Head of caudate nucleus (tissue), 42 donors: ENCODE results near the gene DOP1A.
A peak's percentile ranks its signal among the peaks of the same experiment; 100 is the strongest.

ENCODE experiments used
- DNase-seq, 42 donors: peaks; one replicate each; pipeline versions ENCODE4 v3.0.0 to v3.0.0-alpha.2; 2020 to 2021; ENCODE audit warnings: mixed read lengths in 7 of 42
- intact Hi-C: fragments of 100-400 bp; cut with DNase I; formaldehyde crosslinking; loops from one replicate; pipeline ENCODE4 v1.15.0; 2022

The DOP1A gene

GRCh38 chr6:83127976-83128375 is 60.5 kb downstream of the DOP1A start:
- intact Hi-C loops = no loop called here

DNA sequence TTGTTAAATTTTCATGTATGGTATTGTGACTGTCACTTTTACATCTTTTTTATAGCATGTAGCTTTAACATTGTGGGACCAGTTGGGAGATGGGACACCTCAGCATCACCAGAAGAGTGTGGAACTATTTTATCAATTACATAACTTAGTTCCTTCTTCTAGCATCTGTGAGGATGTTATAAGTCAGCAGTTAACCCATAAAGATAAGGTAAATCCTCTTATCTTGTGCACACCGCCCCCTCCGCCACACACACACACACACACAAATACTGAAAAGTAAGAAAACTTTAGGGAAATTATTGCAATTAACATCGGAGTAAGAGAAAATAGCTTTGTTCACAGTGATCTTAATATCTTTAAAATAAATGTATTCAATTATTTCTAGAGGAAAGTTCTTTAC is 64.7 kb downstream of the DOP1A start:
- intact Hi-C loops = no loop called here

More at GRCh38 chr6:83127976-83128375, 60.5 kb downstream of the DOP1A start:
- DNase-seq = no peak

GRCh38 chr6:83138118-83138722 is 70.7 kb downstream of the DOP1A start:
- intact Hi-C loops = no loop called here

More for the DNA sequence above, 64.7 kb downstream of the DOP1A start:
- no peak for DNase-seq

GRCh38 chr6:83138758-83139157 is 71.3 kb downstream of the DOP1A start:
- no peak for DNase-seq

More at GRCh38 chr6:83138118-83138722, 70.7 kb downstream of the DOP1A start:
- DNase-seq = no peak

DNA sequence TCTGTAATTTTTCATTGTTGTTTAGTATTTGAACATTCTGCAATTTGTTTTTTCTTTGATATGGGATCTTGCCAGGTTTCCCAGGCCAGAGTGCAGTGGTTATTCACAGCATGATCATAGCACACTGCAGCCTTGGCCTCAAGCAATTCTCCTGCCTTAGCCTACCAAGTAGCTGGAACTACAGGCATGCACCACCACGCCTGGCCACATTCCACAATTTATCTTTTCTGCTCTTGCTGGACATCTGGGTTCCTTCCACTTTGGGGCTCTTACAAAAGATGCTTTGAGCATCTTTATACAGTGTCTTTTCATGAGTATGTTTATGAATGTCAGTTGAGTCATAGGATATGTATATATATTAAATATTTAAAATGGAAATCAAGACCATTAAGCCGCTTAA is 83.6 kb downstream of the DOP1A start:
- intact Hi-C loops = no loop called here
- no peak for DNase-seq

More at GRCh38 chr6:83138758-83139157, 71.3 kb downstream of the DOP1A start:
- intact Hi-C loops = no loop called here

DNA sequence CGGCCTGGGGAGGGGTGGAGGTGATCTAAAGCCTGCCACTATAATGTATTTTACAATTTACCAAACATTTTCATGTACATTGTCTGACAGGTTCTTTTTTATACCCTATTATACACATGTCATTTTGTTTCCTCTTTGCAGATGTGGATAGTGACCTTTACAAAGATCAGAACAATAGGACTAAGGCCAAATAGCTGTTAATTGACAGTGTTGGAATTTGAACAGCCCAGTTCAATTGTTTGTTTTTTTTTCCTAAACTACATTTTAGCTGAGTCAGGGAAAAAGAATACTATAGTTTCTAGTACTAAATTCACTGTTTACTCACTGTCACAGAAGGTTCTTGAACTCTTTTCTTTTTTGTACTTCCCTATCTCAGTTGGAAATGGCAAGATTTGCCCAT is 85.4 kb downstream of the DOP1A start:
- no peak for DNase-seq
- intact Hi-C loops = no loop called here

DNA sequence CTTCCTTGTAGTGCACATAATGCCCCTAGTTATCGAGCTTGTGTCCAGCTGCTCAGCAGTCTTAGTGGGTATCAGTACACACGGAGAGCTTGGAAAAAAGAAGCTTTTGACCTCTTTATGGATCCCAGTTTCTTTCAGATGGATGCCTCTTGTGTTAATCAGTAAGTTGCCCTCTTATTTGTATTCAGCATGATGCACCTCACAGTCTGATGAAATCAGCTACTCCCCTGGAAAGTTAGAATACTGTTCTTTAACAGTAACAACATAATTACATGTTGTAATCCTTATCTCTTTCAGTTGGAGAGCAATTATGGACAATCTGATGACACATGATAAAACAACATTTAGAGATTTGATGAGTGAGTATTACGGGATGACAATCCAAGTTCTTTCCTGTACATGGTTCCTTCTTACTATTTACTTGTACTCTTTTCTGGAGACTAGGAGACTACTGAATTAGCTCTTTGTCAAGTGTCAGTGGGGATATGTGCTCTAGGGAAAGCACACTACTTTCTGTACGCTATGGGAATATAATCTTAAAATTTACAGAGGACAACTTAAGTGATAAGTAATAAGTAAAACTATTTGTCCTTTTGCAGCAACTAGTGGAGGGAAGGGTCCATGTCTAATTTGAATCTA is 86.5 kb downstream of the DOP1A start:
- intact Hi-C loops = no loop called here
- no peak for DNase-seq

GRCh38 chr6:83155794-83156193 is 88.3 kb downstream of the DOP1A start:
- no peak for DNase-seq
- intact Hi-C loops = no loop called here

DNA sequence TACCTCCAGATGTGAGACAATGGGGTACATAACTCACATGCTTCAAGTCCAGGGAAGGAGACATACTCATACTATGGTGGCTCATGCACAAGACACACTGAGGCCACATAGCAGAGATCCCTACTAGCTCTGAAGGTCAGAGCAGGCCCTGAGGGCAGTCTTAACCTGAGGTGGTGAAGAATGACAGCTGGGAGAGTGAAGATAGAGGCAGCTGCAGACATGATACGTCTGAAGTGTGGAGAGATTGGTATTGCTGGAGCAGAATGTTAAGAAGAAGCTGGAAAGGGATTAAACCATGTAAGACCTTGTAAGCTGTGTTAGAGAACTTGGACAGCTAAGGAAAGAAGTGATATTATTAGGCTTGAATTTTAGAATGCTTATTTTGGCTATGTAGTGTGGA is 92.7 kb downstream of the DOP1A start:
- DNase-seq = no peak
- intact Hi-C loops = no loop called here

GRCh38 chr6:83167726-83168278 is 100.3 kb downstream of the DOP1A start:
- DNase-seq = no peak
- intact Hi-C loops = no loop called here

DNA sequence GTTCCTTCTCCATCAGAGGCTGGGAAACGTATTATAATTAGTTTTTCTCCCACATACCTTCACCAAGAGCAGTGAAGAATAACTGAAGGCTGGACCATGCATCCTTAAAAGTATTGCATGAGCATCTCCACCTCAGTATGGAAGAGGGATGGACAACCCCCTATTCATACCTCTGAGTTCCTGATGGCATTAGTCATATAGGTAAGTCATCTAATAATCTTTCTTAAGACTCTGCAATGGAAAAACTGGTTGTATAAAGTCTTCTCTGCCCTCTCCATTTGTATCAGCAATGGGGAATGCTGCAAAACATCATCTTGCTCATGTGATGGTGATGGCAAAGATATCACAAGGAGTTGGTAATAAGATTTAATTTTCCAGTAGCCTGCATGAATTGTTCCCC is 101.1 kb downstream of the DOP1A start:
- DNase-seq = no peak
- intact Hi-C loops = no loop called here

DNA sequence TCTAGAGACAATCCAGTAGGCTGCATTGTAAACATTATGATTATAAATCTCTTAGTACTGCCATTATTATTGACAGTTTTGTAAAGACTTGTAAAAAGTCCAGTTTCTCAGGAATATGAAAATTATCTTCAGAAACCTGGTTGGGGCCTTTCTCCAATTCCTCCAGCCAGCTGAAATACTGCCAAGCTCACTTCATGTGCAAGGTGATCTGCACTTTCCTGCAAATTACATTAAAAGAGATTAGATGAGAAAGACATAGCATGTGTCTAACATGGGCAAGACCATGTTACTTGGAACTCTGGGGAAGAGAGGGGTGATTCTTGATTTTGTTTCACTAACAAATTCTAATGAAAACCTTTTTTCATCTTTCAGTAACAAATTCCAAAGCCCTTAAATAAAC is 101.6 kb downstream of the DOP1A start:
- intact Hi-C loops = no loop called here
- no peak for DNase-seq

GRCh38 chr6:83169511-83169910 is 102.0 kb downstream of the DOP1A start:
- peak in 1 of 42 donors; percentile 45 for DNase-seq
- intact Hi-C loops = no loop called here

GRCh38 chr6:83176246-83176645 is 108.8 kb downstream of the DOP1A start:
- DNase-seq = no peak
- intact Hi-C loops = no loop called here

GRCh38 chr6:83180426-83180950 is 113.0 kb downstream of the DOP1A start:
- DNase-seq = no peak
- intact Hi-C loops = no loop called here

DNA sequence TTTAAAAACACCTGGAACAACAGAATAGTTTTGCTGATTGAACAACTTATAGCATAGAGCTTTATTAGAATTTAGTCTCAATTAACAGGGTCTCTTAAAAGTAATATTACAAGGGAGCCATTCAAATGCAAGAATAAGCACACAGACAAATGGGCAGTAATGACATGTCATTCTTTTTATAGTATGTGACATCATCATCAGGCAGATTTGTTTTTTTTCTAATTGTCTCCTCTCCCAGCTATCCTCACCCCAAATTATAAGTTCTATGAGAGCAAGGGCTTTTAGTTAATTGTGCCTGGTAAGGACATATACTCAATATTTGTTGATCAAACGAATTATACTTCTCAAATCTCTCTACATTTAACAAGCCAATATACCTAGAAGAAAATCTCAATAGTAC is 114.6 kb downstream of the DOP1A start:
- intact Hi-C loops = no loop called here
- no peak for DNase-seq

- intact Hi-C loops = no loop called here
- no peak for DNase-seq
Observed at GRCh38 chr6:83183082-83183828, 115.8 kb downstream of the DOP1A start.

GRCh38 chr6:83185096-83185495 is 117.6 kb downstream of the DOP1A start:
- no peak for DNase-seq
- intact Hi-C loops = no loop called here

GRCh38 chr6:83188501-83188900 is 121.0 kb downstream of the DOP1A start:
- intact Hi-C loops = no loop called here
- no peak for DNase-seq

DNA sequence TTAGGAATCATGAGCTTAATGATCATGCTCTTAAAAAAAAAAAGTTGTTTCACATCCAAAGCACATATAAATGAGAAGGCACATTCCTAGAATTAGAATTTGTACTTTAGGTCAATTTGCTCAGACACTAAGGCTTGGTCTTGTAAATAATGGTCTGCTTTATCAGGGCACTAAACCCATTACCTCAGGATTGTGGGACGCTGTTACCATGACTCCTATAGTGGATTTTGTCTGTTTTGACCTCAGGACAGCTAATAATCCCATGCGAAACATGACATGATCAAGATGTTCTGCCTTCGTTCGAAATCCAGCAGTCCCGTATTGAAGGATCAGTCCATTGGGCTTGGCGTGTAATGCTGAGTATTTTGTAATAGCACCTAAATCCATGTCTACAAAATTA is 123.2 kb downstream of the DOP1A start:
- intact Hi-C loops = loop anchor here (5.0 kb wide), 1 partner anchor 123 kb away; the partner anchor contains the start of genes DOP1A and UBE3D
- DNase-seq = no peak
